Measurements from ENCODE around the gene EPB41L1.

- no peak for TF ChIP-seq ZBTB33 (IDR thresholded peaks at IDR 0.05; ENCODE audit: extremely low read depth, insufficient replicate concordance, low read length)
- no peak for TF ChIP-seq FOSL1 (IDR thresholded peaks at IDR 0.05; ENCODE audit: low read depth)
- TF ChIP-seq CTCF (IDR thresholded peaks at IDR 0.05 in 2 of 3, conservative IDR thresholded peaks at IDR 0.05 in 1 of 3; ENCODE audit: borderline replicate concordance in 1 of 3, insufficient read depth in 1 of 3, low read depth in 2 of 3, low read length in 2 of 3), result peak; percentile 77 to 100 (median 97)
- TF ChIP-seq RAD21 (IDR thresholded peaks at IDR 0.05; ENCODE audit: low read depth), result peak; percentile 77
- TF ChIP-seq REST (IDR thresholded peaks at IDR 0.05; ENCODE audit: low read depth), result no peak
- no peak for TF ChIP-seq EZH2 (IDR thresholded peaks at IDR 0.05)
- no peak for TF ChIP-seq EZH2phosphoT487 (IDR thresholded peaks at IDR 0.05; ENCODE audit: borderline replicate concordance)
Measured at GRCh38 chr20:36202891-36203338, 48.4 kb downstream of the EPB41L1 start.
